Natural killer cell (primary cell): Measurements from ENCODE around the gene DYNLT2B. TPM values are rescaled to one million over a fixed set of nuclear protein-coding genes. Genes with fewer than 3 reads are reported as not detected.

ENCODE experiments used
- ATAC-seq, 3 donors: fragments of 150-1000 bp in 2 of 3; fragments of 200-7000 bp in 1 of 3; cut with Tn5 transposase; 1 replicate in 1 of 3; 2 replicates in 2 of 3; pipeline ENCODE4 v1.10.0; 2021; ENCODE audit warnings: mild to moderate bottlenecking in 2 of 3, moderate library complexity in 2 of 3
- DNase-seq, 2 donors: peaks; one replicate each; pipeline versions ENCODE4 v3.0.0 to v3.0.0-alpha.2; 2013 to 2021; ENCODE audit warnings: mixed read lengths in 1 of 2
- H3K27ac ChIP-seq: one replicate; pipeline ENCODE4 v1.5.1; 2013; ENCODE audit warnings: mild to moderate bottlenecking, low read length
- H3K27me3 ChIP-seq: one replicate; pipeline ENCODE4 v1.6.1; 2013; ENCODE audit warnings: low read length; ENCODE audit not compliant: control insufficient read depth, insufficient read depth
- H3K36me3 ChIP-seq: one replicate; pipeline ENCODE4 v1.6.1; 2013; ENCODE audit warnings: low read length; ENCODE audit not compliant: control insufficient read depth, insufficient read depth
- H3K4me1 ChIP-seq: one replicate; pipeline ENCODE4 v1.6.1; 2013; ENCODE audit warnings: low read length; ENCODE audit not compliant: control insufficient read depth, insufficient read depth
- H3K4me3 ChIP-seq: one replicate; pipeline ENCODE4 v1.5.1; 2013; ENCODE audit warnings: low read length
- H3K9me3 ChIP-seq: one replicate; pipeline ENCODE4 v1.6.1; 2013; ENCODE audit warnings: low read length; ENCODE audit not compliant: control insufficient read depth, insufficient read depth
- H3K27ac Mint-ChIP-seq, 2 donors: one replicate each; pipeline ENCODE4 v1.8.0; 2022; ENCODE audit warnings: mild to moderate bottlenecking in 2 of 2, mixed read lengths in 2 of 2, moderate library complexity in 1 of 2
- H3K27me3 Mint-ChIP-seq, 2 donors: one replicate each; pipeline ENCODE4 v1.8.0; 2022; ENCODE audit warnings: low read depth in 2 of 2, mixed read lengths in 2 of 2
- H3K36me3 Mint-ChIP-seq: one replicate; pipeline ENCODE4 v1.8.0; 2022; ENCODE audit warnings: mixed read lengths
- H3K4me1 Mint-ChIP-seq, 2 donors: one replicate each; pipeline ENCODE4 v1.8.0; 2022; ENCODE audit warnings: mixed read lengths in 2 of 2
- H3K4me3 Mint-ChIP-seq: one replicate; pipeline ENCODE4 v1.8.0; 2022; ENCODE audit warnings: mild to moderate bottlenecking, moderate library complexity, mixed read lengths
- H3K9me3 Mint-ChIP-seq, 2 donors: one replicate each; pipeline ENCODE4 v1.8.0; 2022; ENCODE audit warnings: mixed read lengths in 2 of 2
- CTCF ChIP-seq: fragments of 200-600 bp; IDR thresholded peaks from one replicate; pipeline ENCODE4 v1.8.0; 2022; ENCODE audit warnings: antibody characterized with exemption
- WGBS: methylation state at CpG from one replicate; pipeline ENCODE4 v1.1.7; 2013; ENCODE audit warnings: missing lambda C conversion rate; ENCODE audit not compliant: insufficient coverage; 5-methylcytosine and 5-hydroxymethylcytosine counted together
- intact Hi-C: fragments of 100-400 bp; cut with micrococcal nuclease; formaldehyde crosslinking; loops from one replicate; pipeline ENCODE4 v1.14.2; 2022
- total RNA-seq, 4 donors: library from RNA; stranded (reverse); fragments of 120-200 nt in 1 of 4; gene quantifications; one replicate each; pipeline versions ENCODE4 v1.2.3 to v1.2.4, GENCODE V29; 2013 to 2022

Gene DYNLT2B
- total RNA-seq, 3 donors from 2014 or later (not counting 1 experiment from before 2014, with no cell fraction given) = 3.6 to 7.3 (median 5.4) TPM

GRCh38 chr3:196287440-196288140 is 30.4 kb downstream of the DYNLT2B start, which contains the start of gene PCYT1A:
Gene PCYT1A (minus strand): TSS chr3:196287726. CDS start chr3:196270531, 17,195 bp downstream.
- H3K4me1 Mint-ChIP-seq = peaks cover 39 to 45% of the 10 kb centered on the region in 2 donors
- peak; percentile 82 to 89 (median 85) for ATAC-seq
- H3K9me3 Mint-ChIP-seq = no peaks in the 10 kb centered on the region
- no peaks in the 10 kb centered on the region for H3K36me3 ChIP-seq
- H3K4me3 Mint-ChIP-seq = peak within 1 kb of the TSS; percentile 100
- H3K27ac Mint-ChIP-seq = peak within 1 kb of the TSS; percentile 100
- WGBS = under 1% methylated on average over 55 of the region's 55 CpGs
- H3K9me3 ChIP-seq = no peaks in the 10 kb centered on the region
- peak within 1 kb of the TSS; percentile 62 for H3K4me3 ChIP-seq
- TF ChIP-seq CTCF = no peak
- H3K4me1 ChIP-seq = peaks cover 19% of the 10 kb centered on the region
- no peaks in the 10 kb centered on the region for H3K27me3 Mint-ChIP-seq
- peak; percentile 65 to 88 for DNase-seq
- H3K27me3 ChIP-seq = no peaks in the 10 kb centered on the region
- intact Hi-C loops = loop anchor here (1.0 kb wide), 1 partner anchor 13 kb away; no protein-coding TSS in a partner anchor
- H3K36me3 Mint-ChIP-seq = no peaks in the 10 kb centered on the region
- H3K27ac ChIP-seq = peak within 1 kb of the TSS; percentile 78

- TF ChIP-seq CTCF = no peak
- peak in 1 of 2 donors; percentile 54 for DNase-seq
- peaks cover 41 to 45% of the 10 kb centered on the region in 2 donors for H3K4me1 Mint-ChIP-seq
- peak overlapping the region; percentile 100 for H3K27ac Mint-ChIP-seq
- under 1% methylated on average over 22 of the region's 22 CpGs for WGBS
- peaks cover 19% of the 10 kb centered on the region for H3K4me1 ChIP-seq
- intact Hi-C loops = loop anchor here (1.0 kb wide), 1 partner anchor 13 kb away; no protein-coding TSS in a partner anchor
- peak overlapping the region; percentile 62 for H3K4me3 ChIP-seq
- peak overlapping the region; percentile 100 for H3K4me3 Mint-ChIP-seq
- no peaks in the 10 kb centered on the region for H3K9me3 Mint-ChIP-seq
- H3K27ac ChIP-seq = peak overlapping the region; percentile 78
- no peaks in the 10 kb centered on the region for H3K9me3 ChIP-seq
- H3K36me3 ChIP-seq = no peaks in the 10 kb centered on the region
- H3K27me3 Mint-ChIP-seq = no peaks in the 10 kb centered on the region
- peak; percentile 35 to 56 (median 40) for ATAC-seq
- no peaks in the 10 kb centered on the region for H3K27me3 ChIP-seq
- no peaks in the 10 kb centered on the region for H3K36me3 Mint-ChIP-seq
Observed at GRCh38 chr3:196287090-196287439, 31.0 kb downstream of the DYNLT2B start.

- H3K9me3 Mint-ChIP-seq = no peaks in the 10 kb centered on the region
- H3K4me3 Mint-ChIP-seq = peak overlapping the region; percentile 17
- peaks cover 52 to 60% of the 10 kb centered on the region in 2 donors for H3K4me1 Mint-ChIP-seq
- 91% methylated on average over 3 of the region's 3 CpGs for WGBS
- Histone ChIP-seq H3K27ac (no peak overlapping the region), H3K36me3 (no peaks in the 10 kb centered on the region), H3K9me3 (no peaks in the 10 kb centered on the region), H3K4me3 (no peak overlapping the region), H3K4me1 (peaks cover 19% of the 10 kb centered on the region), H3K27me3 (no peaks in the 10 kb centered on the region)
- H3K36me3 Mint-ChIP-seq = no peaks in the 10 kb centered on the region
- DNase-seq (no peak), ATAC-seq (no peak)
- intact Hi-C loops = no loop called here
- no peaks in the 10 kb centered on the region for H3K27me3 Mint-ChIP-seq
- peak overlapping the region; percentile 72 to 100 for H3K27ac Mint-ChIP-seq
- no peak for TF ChIP-seq CTCF
Observed at GRCh38 chr3:196284396-196284795, 33.6 kb downstream of the DYNLT2B start.
